Measurements from ENCODE around the gene WNT9B.

Gene WNT9B

DNA sequence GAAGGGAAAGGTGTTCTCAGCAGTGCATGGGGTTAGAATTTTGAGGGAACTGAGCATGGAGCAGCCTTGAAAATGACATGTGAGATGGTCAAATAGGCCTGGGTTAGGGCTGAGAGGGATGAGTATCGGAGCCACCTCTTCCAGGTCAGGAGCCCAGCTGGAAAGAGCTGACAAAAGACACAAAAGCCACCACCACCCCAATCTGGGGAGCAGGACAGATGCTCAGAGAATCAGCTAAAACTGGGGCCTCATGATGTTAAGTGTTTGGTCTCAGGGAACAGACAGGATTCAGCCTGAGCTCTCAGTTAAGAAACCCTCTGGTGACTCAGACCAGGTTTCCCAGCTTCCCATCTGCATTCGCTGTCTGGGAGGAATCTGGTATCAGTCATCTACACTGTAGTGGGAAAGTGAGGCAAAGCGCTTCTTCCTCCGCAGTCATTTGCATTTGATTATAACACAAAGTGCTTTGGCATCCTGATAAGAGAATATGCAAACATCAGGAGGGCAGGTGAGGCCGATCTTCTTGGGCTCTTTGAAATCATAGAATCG lies 2.6 kb downstream of the WNT9B start:
- TF ChIP-seq RAD21 (IDR thresholded peaks at IDR 0.05; ENCODE audit: low read depth), result no peak
- TF ChIP-seq YY1 (IDR thresholded peaks at IDR 0.05; ENCODE audit: low read depth), result no peak
- TF ChIP-seq FOXM1 (IDR thresholded peaks at IDR 0.05; ENCODE audit: borderline replicate concordance, low read depth), result no peak
- TF ChIP-seq, protein P1, sequence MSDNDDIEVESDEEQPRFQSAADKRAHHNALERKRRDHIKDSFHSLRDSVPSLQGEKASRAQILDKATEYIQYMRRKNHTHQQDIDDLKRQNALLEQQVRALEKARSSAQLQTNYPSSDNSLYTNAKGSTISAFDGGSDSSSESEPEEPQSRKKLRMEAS (IDR thresholded peaks at IDR 0.05), result no peak
- no peak for TF ChIP-seq TAF1 (IDR thresholded peaks at IDR 0.05; ENCODE audit: low read depth)
- TF ChIP-seq EP300 (IDR thresholded peaks at IDR 0.05; ENCODE audit: borderline replicate concordance), result no peak

DNA sequence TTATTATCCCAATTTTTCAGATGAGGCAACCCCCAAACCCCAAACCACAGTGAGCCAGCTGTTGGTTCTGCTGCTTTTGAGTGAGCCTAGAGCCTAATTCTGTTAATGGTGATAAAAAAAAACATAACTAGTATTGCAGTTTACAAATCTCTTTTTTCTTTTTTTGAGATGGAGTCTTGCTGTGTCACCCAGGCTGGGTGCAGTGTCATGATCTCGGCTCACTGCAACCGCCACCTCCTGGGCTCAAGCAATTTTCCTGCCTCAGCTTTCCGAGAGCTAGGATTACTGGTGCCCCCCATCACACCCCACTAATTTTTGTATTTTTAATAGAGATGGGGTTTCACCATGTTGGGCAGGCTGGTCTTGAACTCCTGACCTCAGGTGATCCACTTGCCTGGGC lies 3.1 kb downstream of the WNT9B start:
- TF ChIP-seq TCF12 (IDR thresholded peaks at IDR 0.05; ENCODE audit: low read depth) (no peak), FOXM1 (IDR thresholded peaks at IDR 0.05; ENCODE audit: borderline replicate concordance, low read depth) (no peak), EGR1 (IDR thresholded peaks at IDR 0.05) (no peak), RAD21 (IDR thresholded peaks at IDR 0.05; ENCODE audit: low read depth) (no peak), TEAD4 (IDR thresholded peaks at IDR 0.05) (no peak), EP300 (IDR thresholded peaks at IDR 0.05; ENCODE audit: borderline replicate concordance) (no peak), TAF1 (IDR thresholded peaks at IDR 0.05; ENCODE audit: low read depth) (no peak), YY1 (IDR thresholded peaks at IDR 0.05; ENCODE audit: low read depth) (no peak)
- TF ChIP-seq, protein P2, sequence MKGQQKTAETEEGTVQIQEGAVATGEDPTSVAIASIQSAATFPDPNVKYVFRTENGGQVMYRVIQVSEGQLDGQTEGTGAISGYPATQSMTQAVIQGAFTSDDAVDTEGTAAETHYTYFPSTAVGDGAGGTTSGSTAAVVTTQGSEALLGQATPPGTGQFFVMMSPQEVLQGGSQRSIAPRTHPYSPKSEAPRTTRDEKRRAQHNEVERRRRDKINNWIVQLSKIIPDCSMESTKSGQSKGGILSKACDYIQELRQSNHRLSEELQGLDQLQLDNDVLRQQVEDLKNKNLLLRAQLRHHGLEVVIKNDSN (IDR thresholded peaks at IDR 0.05), result no peak
- TF ChIP-seq, protein P3, sequence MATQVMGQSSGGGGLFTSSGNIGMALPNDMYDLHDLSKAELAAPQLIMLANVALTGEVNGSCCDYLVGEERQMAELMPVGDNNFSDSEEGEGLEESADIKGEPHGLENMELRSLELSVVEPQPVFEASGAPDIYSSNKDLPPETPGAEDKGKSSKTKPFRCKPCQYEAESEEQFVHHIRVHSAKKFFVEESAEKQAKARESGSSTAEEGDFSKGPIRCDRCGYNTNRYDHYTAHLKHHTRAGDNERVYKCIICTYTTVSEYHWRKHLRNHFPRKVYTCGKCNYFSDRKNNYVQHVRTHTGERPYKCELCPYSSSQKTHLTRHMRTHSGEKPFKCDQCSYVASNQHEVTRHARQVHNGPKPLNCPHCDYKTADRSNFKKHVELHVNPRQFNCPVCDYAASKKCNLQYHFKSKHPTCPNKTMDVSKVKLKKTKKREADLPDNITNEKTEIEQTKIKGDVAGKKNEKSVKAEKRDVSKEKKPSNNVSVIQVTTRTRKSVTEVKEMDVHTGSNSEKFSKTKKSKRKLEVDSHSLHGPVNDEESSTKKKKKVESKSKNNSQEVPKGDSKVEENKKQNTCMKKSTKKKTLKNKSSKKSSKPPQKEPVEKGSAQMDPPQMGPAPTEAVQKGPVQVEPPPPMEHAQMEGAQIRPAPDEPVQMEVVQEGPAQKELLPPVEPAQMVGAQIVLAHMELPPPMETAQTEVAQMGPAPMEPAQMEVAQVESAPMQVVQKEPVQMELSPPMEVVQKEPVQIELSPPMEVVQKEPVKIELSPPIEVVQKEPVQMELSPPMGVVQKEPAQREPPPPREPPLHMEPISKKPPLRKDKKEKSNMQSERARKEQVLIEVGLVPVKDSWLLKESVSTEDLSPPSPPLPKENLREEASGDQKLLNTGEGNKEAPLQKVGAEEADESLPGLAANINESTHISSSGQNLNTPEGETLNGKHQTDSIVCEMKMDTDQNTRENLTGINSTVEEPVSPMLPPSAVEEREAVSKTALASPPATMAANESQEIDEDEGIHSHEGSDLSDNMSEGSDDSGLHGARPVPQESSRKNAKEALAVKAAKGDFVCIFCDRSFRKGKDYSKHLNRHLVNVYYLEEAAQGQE (IDR thresholded peaks at IDR 0.05; ENCODE audit: low read depth), result no peak
- TF ChIP-seq, protein P1 (IDR thresholded peaks at IDR 0.05), result no peak

DNA sequence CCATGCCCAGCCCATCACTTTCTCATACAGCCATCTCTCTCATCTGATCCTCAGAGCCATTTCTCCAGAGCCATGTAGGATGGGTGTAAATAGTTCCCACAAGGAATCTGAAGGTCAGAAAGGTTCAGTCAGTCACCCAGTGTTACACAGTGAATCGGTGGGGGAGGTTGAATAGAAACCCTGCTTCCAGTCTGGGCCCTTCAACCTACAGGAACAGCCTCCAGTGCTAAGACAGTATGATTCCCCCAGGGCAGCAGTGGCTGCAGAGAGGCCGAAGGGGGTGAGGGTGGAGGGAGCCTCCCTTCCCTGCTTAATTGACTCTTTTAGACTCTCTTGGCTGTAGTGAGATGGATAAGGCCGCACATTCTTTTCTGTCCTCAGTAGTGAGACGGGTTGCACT lies 3.6 kb downstream of the WNT9B start:
- no peak for TF ChIP-seq FOXM1 (IDR thresholded peaks at IDR 0.05; ENCODE audit: borderline replicate concordance, low read depth)
- no peak for TF ChIP-seq TCF12 (IDR thresholded peaks at IDR 0.05; ENCODE audit: low read depth)
- no peak for TF ChIP-seq ZBTB7A (IDR thresholded peaks at IDR 0.05; ENCODE audit: low read depth)
- no peak for TF ChIP-seq EP300 (IDR thresholded peaks at IDR 0.05; ENCODE audit: borderline replicate concordance)
- no peak for TF ChIP-seq TAF1 (IDR thresholded peaks at IDR 0.05; ENCODE audit: low read depth)
- TF ChIP-seq TEAD4 (IDR thresholded peaks at IDR 0.05), result no peak
- TF ChIP-seq, protein P3 (IDR thresholded peaks at IDR 0.05; ENCODE audit: low read depth), result no peak
- TF ChIP-seq, protein P2 (IDR thresholded peaks at IDR 0.05), result no peak
- TF ChIP-seq YY1 (IDR thresholded peaks at IDR 0.05; ENCODE audit: low read depth), result no peak
- TF ChIP-seq EGR1 (IDR thresholded peaks at IDR 0.05), result no peak
- TF ChIP-seq CREB1 (IDR thresholded peaks at IDR 0.05; ENCODE audit: low read depth), result no peak
- no peak for TF ChIP-seq CEBPB (IDR thresholded peaks at IDR 0.05)
- no peak for TF ChIP-seq NFIC (IDR thresholded peaks at IDR 0.05)
- TF ChIP-seq RAD21 (IDR thresholded peaks at IDR 0.05; ENCODE audit: low read depth), result no peak
- TF ChIP-seq, protein P1 (IDR thresholded peaks at IDR 0.05), result no peak

DNA sequence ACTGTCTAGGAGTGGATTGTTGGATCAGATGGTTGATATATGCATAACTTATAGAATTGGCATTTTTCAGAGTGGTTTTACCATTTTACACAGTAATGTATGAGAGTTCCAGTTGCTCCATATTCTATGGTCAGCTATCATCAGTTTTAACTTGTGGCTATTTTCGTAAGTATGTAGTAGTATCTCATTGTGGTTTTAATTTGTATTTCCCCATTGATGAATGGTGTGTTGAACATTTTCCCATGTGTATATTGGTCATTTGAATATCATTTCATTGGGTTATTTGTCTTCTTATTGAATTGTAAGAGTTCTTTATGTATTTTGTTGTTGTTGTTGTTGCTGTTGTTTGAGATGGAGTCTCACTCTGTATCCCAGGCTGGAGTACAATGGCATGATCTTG lies 6.2 kb downstream of the WNT9B start:
- no peak for TF ChIP-seq TAF1 (IDR thresholded peaks at IDR 0.05; ENCODE audit: low read depth)
- no peak for TF ChIP-seq TEAD4 (IDR thresholded peaks at IDR 0.05)
- no peak for TF ChIP-seq FOXM1 (IDR thresholded peaks at IDR 0.05; ENCODE audit: borderline replicate concordance, low read depth)
- no peak for TF ChIP-seq RAD21 (IDR thresholded peaks at IDR 0.05; ENCODE audit: low read depth)
- TF ChIP-seq, protein P2 (IDR thresholded peaks at IDR 0.05), result no peak

DNA sequence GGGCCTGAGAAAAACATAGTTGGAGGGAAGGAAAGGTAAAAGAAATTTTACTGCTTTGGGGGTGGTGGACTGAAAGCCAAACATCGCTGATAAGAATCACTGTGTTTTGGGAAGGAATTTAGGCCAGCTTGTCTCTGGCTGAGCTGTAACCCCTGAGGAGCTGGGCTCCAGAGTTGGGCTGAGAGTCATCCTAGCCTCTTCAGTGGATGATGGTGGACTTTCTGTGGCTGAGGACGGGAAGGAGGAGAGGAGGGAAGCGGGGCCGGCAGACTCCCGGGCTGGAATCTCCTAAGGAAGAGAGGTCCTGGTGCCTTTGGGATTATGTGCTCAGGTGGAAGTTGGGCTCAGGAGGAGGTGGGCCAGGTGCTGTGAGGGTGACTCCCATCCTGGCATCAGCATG lies 8.6 kb downstream of the WNT9B start:
- TF ChIP-seq, protein P1 (IDR thresholded peaks at IDR 0.05), result no peak
- TF ChIP-seq, protein P3 (IDR thresholded peaks at IDR 0.05; ENCODE audit: low read depth), result no peak
- TF ChIP-seq EGR1 (IDR thresholded peaks at IDR 0.05), result no peak

Measured in Ishikawa (cell line).